WTC11 (cell line): ENCODE results near the gene HECW1. TPM values are rescaled to one million over a fixed set of nuclear protein-coding genes. Genes with fewer than 3 reads are reported as not detected.

Source experiments
- ATAC-seq: fragments of 200-7000 bp; cut with Tn5 transposase; 2 replicates; pipeline ENCODE4 v1.10.0; 2021; ENCODE audit warnings: mild to moderate bottlenecking, moderate library complexity
- CTCF ChIA-PET: fragments of 300-600 bp; sonication (Branson Sonifier 250); formaldehyde crosslinking; loops from one replicate; lab custom pipeline; 2021; ENCODE audit warnings: antibody characterized with exemption; lab: Charles Lee
- POLR2A ChIA-PET: fragments of 350-600 bp; sonication (Branson Sonifier 250); formaldehyde crosslinking; loops from one replicate; lab custom pipeline; 2021; ENCODE audit warnings: antibody characterized with exemption; lab: Charles Lee
- DNase-seq: peaks from one replicate; pipeline ENCODE4 v3.0.0; 2021; ENCODE audit warnings: low spot score
- H3K27ac Mint-ChIP-seq: 2 replicates; pipeline ENCODE4 v1.8.0; 2021; ENCODE audit warnings: mixed read lengths
- H3K27me3 Mint-ChIP-seq: 2 replicates; pipeline ENCODE4 v1.8.0; 2021; ENCODE audit warnings: low read depth, mild to moderate bottlenecking, moderate library complexity, mixed read lengths
- H3K36me3 Mint-ChIP-seq: 2 replicates; pipeline ENCODE4 v1.8.0; 2021; ENCODE audit warnings: mixed read lengths
- H3K4me1 Mint-ChIP-seq: 2 replicates; pipeline ENCODE4 v1.8.0; 2022; ENCODE audit warnings: mixed read lengths
- H3K4me3 Mint-ChIP-seq: 2 replicates; pipeline ENCODE4 v1.8.0; 2021; ENCODE audit warnings: mild to moderate bottlenecking, moderate library complexity, mixed read lengths
- H3K9me3 Mint-ChIP-seq: 2 replicates; pipeline ENCODE4 v1.8.0; 2021; ENCODE audit warnings: mixed read lengths
- AFF4 ChIP-seq: sonication (generic); formaldehyde crosslinking; IDR thresholded peaks from 2 replicates; pipeline ENCODE4 v1.8.1; 2023; ENCODE audit warnings: mild to moderate bottlenecking, missing genetic modification reagents, borderline replicate concordance
- ARID4B ChIP-seq: sonication (generic); formaldehyde crosslinking; IDR thresholded peaks from 2 replicates; pipeline ENCODE4 v1.8.0; 2023; ENCODE audit warnings: missing genetic modification reagents, mild to moderate bottlenecking, borderline replicate concordance
- ATF1 ChIP-seq: sonication (generic); formaldehyde crosslinking; IDR thresholded peaks from 2 replicates; pipeline ENCODE4 v1.8.1; 2023; ENCODE audit warnings: mild to moderate bottlenecking, moderate library complexity, missing genetic modification reagents
- CREB1 ChIP-seq: sonication (generic); formaldehyde crosslinking; IDR thresholded peaks from 2 replicates; pipeline ENCODE4 v1.8.0; 2023; ENCODE audit warnings: mild to moderate bottlenecking, missing genetic modification reagents
- CREM ChIP-seq: sonication (generic); formaldehyde crosslinking; IDR thresholded peaks from 2 replicates; pipeline ENCODE4 v1.8.1; 2022; ENCODE audit warnings: mild to moderate bottlenecking, missing genetic modification reagents, moderate library complexity
- CTCF ChIP-seq: fragments of 200-600 bp; IDR thresholded peaks from 2 replicates; pipeline ENCODE4 v1.8.0; 2022; ENCODE audit warnings: antibody characterized with exemption
- EMX1 ChIP-seq: fragments of 250-450 bp; sonication (Bioruptor Pico); IDR thresholded peaks from 2 replicates; pipeline ENCODE4 v1.8.0; 2021; ENCODE audit warnings: mild to moderate bottlenecking
- GTF2I ChIP-seq: fragments of 250-450 bp; sonication (Bioruptor Pico); conservative IDR thresholded peaks from 2 replicates; pipeline ENCODE4 v1.4.0; 2021; ENCODE audit warnings: mild to moderate bottlenecking
- IRF2 ChIP-seq: sonication (generic); formaldehyde crosslinking; IDR thresholded peaks from 2 replicates; pipeline ENCODE4 v1.8.0; 2022; ENCODE audit warnings: low read depth, missing genetic modification reagents, borderline replicate concordance
- RORB ChIP-seq: fragments of 250-450 bp; sonication (Bioruptor Pico); IDR thresholded peaks from 2 replicates; pipeline ENCODE4 v1.9.0; 2021; ENCODE audit warnings: mild to moderate bottlenecking
- SP1 ChIP-seq: sonication (generic); formaldehyde crosslinking; conservative IDR thresholded peaks from 2 replicates; pipeline ENCODE4 v1.8.1; 2022; ENCODE audit warnings: missing genetic modification reagents
- TCF7 ChIP-seq: sonication (generic); formaldehyde crosslinking; IDR thresholded peaks from 2 replicates; pipeline ENCODE4 v1.8.0; 2022; ENCODE audit warnings: mild to moderate bottlenecking, low read depth, missing genetic modification reagents, moderate library complexity
- USF2 ChIP-seq: sonication (generic); formaldehyde crosslinking; IDR thresholded peaks from 2 replicates; pipeline ENCODE4 v1.8.1; 2023; ENCODE audit warnings: mild to moderate bottlenecking, missing genetic modification reagents, moderate library complexity
- ZNF317 ChIP-seq: sonication (generic); formaldehyde crosslinking; IDR thresholded peaks from 2 replicates; pipeline ENCODE4 v1.8.1; 2023; ENCODE audit warnings: low read depth, mild to moderate bottlenecking, moderate library complexity, missing genetic modification reagents, borderline replicate concordance
- ZNF423 ChIP-seq: fragments of 250-450 bp; sonication (Bioruptor Pico); IDR thresholded peaks from 2 replicates; pipeline ENCODE4 v2.1.2; 2022; ENCODE audit warnings: mild to moderate bottlenecking, moderate library complexity
- ZNF532 ChIP-seq: fragments of 250-450 bp; sonication (Bioruptor Pico); IDR thresholded peaks from 2 replicates; pipeline ENCODE4 v1.9.0; 2021; ENCODE audit warnings: mild to moderate bottlenecking, borderline replicate concordance
- ZNF671 ChIP-seq: fragments of 250-450 bp; sonication (Bioruptor Pico); IDR thresholded peaks from 2 replicates; pipeline ENCODE4 v1.8.0; 2021; ENCODE audit warnings: mild to moderate bottlenecking
- total RNA-seq: library from RNA; stranded (reverse); gene quantifications from 3 replicates; pipeline ENCODE4 v1.2.3, GENCODE V29; 2021
- TF ChIP-seq, protein P1 (sequence below): sonication (generic); formaldehyde crosslinking; IDR thresholded peaks from 2 replicates; pipeline ENCODE4 v1.8.0; 2022; ENCODE audit warnings: mild to moderate bottlenecking, missing genetic modification reagents

HECW1 gene
- total RNA-seq, 1 experiment from 2014 or later, result 6.1 TPM

DNA sequence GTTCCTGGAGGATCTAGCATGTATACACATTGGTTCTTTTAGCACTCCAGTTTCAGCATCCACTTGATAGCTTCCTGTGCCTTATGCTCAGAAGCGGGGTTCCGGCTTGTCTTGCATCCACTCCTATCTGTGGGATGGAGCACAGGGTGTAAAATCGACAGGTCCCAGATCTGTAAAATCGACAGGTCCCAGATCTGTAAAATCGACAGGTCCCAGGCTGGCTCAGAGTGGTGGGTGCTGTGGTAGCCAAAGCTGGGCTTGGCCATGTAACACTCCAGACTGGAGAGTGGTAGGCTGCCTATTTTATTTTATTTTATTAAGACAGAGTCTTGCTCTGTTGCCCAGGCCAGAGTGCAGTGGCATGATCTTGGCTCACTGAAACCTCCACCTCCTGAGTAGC is 30.3 kb downstream of the HECW1 start:
- 0 out of 2 replicates have a peak, but pooled peaks cover 16% of the 10 kb centered on the region for H3K9me3 Mint-ChIP-seq
- POLR2A ChIA-PET, result no interaction called here
- no peak overlapping the region for H3K4me3 Mint-ChIP-seq
- no peak for DNase-seq
- no peak for ATAC-seq
- no peak overlapping the region for H3K27ac Mint-ChIP-seq
- H3K4me1 Mint-ChIP-seq, result peaks cover 55% of the 10 kb centered on the region
- TF ChIP-seq TCF7 (CRISPR knock-in tag) (no peak), CREB1 (CRISPR knock-in tag) (no peak), CTCF (no peak), ATF1 (CRISPR knock-in tag) (no peak), EMX1 (CRISPR knock-in tag) (no peak), ZNF671 (no peak), RORB (no peak), IRF2 (no peak), GTF2I (CRISPR knock-in tag) (no peak), ZNF317 (CRISPR knock-in tag) (no peak), ARID4B (CRISPR knock-in tag) (no peak), SP1 (CRISPR knock-in tag) (no peak)
- TF ChIP-seq, protein P1, sequence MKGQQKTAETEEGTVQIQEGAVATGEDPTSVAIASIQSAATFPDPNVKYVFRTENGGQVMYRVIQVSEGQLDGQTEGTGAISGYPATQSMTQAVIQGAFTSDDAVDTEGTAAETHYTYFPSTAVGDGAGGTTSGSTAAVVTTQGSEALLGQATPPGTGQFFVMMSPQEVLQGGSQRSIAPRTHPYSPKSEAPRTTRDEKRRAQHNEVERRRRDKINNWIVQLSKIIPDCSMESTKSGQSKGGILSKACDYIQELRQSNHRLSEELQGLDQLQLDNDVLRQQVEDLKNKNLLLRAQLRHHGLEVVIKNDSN (CRISPR knock-in tag), result no peak
- TF ChIP-seq, all 79 proteins: peak for 0
- CTCF ChIA-PET, result no interaction called here
- H3K36me3 Mint-ChIP-seq, result no peaks in the 10 kb centered on the region
- H3K27me3 Mint-ChIP-seq, result no peaks in the 10 kb centered on the region

GRCh38 chr7:43143918-43144589 is 31.6 kb downstream of the HECW1 start:
- no peak overlapping the region for H3K4me3 Mint-ChIP-seq
- H3K27me3 Mint-ChIP-seq, result no peaks in the 10 kb centered on the region
- H3K36me3 Mint-ChIP-seq, result no peaks in the 10 kb centered on the region; the same call in 1 of the 2 replicates
- ChIA-PET CTCF (no interaction called here), POLR2A (no interaction called here)
- ATAC-seq (no peak), DNase-seq (no peak)
- H3K9me3 Mint-ChIP-seq, result peaks cover 17% of the 10 kb centered on the region
- H3K27ac Mint-ChIP-seq, result no peak overlapping the region
- H3K4me1 Mint-ChIP-seq, result peaks cover 48% of the 10 kb centered on the region
- no peak for TF ChIP-seq USF2 (CRISPR knock-in tag)
- no peak for TF ChIP-seq CREM
- no peak for TF ChIP-seq AFF4
- no peak for TF ChIP-seq ZNF423 (CRISPR knock-in tag)
- no peak for TF ChIP-seq ZNF532 (CRISPR knock-in tag)
- no peak for TF ChIP-seq ZNF317 (CRISPR knock-in tag)
